AG10803 (cell line): Measurements from ENCODE around the gene GNB5.
"Not testable (repeated sequence)": the region's sequence is repeated elsewhere in the genome, so short reads cannot be mapped to it uniquely, and the experiment has no call there.

Experiments used
- DNase-seq: peaks from one replicate; pipeline ENCODE4 v3.0.0; 2010; ENCODE audit warnings: low read depth
- H3K4me3 ChIP-seq: 2 replicates; pipeline ENCODE4 v1.5.1; 2011; ENCODE audit warnings: mild to moderate bottlenecking, low read length, control low read depth
- TF ChIP-seq, protein P1 (sequence below): conservative IDR thresholded peaks from 2 replicates; pipeline ENCODE4 v1.5.1; 2011; ENCODE audit warnings: mild to moderate bottlenecking, low read length, control low read depth, inconsistent platforms

GNB5 gene

DNA sequence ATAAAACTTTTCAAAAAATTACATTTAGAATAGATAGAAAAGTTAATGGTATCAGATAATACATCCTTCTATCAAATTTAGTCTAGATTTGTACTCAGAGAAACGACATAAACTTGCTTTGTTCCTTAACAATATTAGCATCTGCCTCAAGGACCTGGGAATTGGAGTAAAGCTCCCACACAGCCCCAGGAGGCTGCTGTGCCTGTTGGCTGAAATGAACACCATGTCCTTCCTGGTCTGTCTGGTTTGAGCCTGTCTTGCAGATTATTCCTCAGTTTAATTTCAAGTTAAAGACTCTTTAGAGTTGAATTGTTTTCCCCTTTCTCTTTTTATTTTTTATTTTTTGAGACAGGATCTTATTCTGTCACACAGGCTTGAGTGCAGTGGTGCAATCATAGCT lies 19.4 kb downstream of the GNB5 start:
- H3K4me3 ChIP-seq, result no peak overlapping the region
- TF ChIP-seq, protein P1, sequence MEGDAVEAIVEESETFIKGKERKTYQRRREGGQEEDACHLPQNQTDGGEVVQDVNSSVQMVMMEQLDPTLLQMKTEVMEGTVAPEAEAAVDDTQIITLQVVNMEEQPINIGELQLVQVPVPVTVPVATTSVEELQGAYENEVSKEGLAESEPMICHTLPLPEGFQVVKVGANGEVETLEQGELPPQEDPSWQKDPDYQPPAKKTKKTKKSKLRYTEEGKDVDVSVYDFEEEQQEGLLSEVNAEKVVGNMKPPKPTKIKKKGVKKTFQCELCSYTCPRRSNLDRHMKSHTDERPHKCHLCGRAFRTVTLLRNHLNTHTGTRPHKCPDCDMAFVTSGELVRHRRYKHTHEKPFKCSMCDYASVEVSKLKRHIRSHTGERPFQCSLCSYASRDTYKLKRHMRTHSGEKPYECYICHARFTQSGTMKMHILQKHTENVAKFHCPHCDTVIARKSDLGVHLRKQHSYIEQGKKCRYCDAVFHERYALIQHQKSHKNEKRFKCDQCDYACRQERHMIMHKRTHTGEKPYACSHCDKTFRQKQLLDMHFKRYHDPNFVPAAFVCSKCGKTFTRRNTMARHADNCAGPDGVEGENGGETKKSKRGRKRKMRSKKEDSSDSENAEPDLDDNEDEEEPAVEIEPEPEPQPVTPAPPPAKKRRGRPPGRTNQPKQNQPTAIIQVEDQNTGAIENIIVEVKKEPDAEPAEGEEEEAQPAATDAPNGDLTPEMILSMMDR, result no peak
- no peak for DNase-seq

DNA sequence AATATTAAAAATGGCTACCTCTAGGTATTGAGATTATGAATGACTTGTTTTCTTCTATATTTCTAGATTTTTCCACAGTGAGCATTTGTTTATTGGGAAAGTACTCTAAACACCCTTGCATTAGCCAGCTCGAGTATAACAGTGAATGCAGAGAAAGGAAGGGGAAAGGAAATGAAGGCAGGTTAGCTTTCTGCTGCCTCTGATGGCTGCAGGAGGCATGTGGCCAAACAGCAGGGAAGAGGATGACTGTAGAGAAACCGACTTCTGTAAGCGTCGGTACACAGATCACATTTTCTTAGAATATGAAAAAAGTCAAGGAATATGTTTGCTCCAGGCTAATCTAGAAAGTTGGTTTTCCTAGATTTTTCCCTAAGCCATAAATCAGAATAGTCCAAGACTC lies 19.8 kb downstream of the GNB5 start:
- H3K4me3 ChIP-seq, result no peak overlapping the region
- DNase-seq, result no peak
- TF ChIP-seq, protein P1, result no peak

DNA sequence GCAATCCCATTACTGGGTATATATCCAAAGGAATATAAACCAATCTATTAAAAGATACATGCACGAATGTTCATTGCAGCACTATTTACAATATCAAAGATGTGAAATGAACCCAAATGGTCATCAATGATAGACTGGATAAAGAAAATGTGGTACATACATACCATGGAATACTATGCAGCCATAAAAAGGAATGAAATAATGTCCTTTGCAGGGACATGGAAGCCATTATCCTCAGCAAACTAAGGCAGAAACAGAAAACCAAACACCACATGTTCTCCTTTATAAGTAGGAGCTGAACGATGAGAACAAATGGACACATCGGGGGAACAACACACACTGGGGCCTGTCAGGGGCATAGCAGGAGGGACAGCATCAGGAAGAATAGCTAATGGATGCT lies 21.0 kb downstream of the GNB5 start:
- H3K4me3 ChIP-seq, DNase-seq: not testable (repeated sequence)

DNA sequence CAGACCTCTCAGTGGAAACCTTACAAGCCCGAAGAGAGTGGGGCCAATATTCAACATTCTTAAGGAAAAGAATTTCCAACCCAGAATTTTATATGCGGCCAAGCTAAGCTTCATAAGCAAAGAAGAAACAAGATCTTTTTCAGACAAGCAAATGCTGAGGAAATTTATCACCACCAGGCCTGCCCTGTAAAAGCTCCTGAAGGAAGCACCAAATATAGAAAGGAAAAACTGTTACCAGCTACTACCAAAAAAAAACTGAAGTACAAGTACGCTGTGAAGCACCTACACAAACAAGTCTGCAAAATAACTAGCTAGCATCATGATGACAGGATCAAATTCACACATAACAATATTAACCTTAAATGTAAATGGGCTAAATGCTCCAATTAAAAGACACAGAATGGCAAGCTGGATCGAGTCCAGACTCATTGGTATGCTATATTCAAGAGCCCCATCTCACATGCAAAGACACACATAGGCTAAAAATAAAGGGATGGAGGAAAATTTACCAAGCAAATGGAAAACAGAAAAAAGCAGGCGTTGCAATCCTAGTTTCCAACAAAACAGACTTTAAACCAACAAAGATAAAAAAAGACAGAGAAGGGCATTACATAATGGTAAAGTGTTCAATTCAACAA lies 25.6 kb downstream of the GNB5 start:
- not testable (repeated sequence) for DNase-seq, H3K4me3 ChIP-seq

DNA sequence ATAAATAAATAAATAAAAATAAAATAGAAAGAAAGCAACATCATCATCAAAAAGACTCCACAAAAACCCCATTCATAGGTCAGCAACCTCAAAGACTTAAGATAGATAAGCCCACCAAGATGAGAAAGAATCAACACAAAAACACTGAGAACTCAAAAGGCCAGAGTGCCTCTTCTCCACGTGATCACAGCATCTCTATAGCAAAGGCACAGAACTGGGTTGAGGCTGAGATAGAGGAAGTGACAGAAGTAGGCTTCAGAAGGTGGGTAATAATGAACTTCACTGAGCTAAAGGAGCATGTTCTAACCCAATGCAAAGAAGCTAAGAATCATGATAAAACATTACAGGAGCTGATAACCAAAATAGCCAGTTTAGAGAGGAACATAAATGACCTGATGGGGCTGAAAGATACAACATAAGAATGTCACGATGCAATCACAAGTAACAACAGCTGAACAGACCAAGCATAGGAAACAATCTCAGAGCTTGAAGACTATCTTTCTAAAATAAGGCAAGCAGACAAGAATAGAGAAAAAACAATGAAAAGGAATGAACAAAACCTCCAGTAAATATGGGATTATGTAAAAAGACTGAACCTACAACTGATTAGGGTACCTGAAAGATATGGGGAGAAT lies 26.4 kb downstream of the GNB5 start:
- DNase-seq, result peak; percentile 46
- TF ChIP-seq, protein P1, result no peak
- H3K4me3 ChIP-seq, result no peak overlapping the region

DNA sequence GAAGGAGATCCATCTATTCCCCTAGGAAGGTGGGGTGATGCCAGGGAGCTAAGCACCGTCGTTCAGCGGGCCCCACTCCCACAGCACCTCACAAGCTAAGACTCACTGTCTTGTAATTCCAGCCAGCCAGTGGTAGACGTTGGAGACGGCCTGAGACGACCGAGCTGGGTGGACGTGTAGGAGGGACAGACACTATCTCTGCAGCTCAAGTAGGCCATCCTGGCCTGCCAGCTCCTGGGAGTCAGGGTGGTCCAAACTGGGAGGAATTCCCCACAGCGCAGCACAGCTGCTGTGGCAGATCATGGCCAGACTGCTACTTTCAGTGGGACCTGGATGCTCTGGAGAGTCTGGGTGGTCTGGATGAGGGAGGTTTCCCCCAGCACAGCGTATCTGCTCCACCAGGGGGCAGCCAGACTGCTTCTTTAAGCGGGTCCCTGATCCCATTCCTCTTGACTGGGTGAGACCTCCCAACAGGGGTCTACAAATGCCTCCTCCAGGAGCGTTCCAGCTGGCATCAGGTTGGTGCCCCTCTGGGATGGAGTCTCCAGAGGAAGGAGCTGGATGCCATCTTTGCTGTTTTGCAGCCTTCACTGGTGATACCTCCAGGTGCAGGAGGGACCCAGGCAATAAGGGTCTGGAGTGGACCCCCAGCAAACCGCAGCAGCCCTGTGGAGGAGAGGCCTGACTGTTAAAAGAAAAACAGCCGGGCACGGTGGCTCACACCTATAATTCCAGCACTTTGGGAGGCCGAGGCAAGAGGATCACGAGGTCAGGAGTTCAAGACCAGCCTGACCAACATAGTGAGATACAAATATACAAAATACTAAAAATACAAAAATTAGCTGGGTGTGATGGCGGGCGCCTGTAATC lies 27.6 kb downstream of the GNB5 start:
- H3K4me3 ChIP-seq, result no peak overlapping the region
- TF ChIP-seq, protein P1, result peak; percentile 16; the same call in 1 of the 2 replicates
- no peak for DNase-seq

DNA sequence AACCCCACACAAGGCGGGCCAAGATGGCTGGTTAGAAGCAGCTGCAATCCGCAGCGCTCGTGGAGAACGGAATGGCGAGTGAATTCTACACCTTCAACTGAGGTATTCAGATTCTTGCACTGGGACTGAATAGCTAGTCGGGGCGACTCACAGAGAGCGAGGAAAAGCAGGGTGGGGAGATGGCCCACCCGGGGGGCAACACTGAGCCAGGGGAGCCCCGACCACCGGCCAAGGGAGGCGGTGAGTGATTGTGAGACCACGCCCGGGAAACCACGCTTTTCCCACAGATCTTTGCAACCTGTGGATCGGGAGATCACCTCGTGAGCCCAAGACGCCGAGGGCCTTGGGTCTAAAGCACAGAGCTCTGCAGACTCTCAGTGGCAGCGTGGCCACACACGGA lies 28.3 kb downstream of the GNB5 start:
- TF ChIP-seq, protein P1, result no peak
- no peak overlapping the region for H3K4me3 ChIP-seq
- no peak for DNase-seq

DNA sequence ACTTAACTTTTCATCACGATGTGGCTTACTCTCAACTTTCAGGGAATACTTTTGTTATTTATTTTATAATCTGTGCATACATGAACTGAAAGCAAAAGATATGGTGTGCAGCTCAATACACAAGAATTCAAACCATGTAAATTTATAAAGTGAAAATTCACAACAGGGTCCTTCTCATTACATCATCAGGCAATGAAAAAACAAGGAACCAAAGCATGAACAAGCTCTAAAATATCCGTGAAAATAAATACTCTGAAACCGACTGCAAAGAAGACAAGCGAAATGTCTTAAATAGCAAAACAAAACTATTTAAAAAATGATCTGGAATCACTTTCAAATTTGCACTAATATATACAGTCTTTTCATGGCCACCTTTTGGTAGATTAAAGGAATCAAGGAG lies 28.9 kb downstream of the GNB5 start:
- TF ChIP-seq, protein P1, result no peak
- H3K4me3 ChIP-seq, result no peak overlapping the region
- peak; percentile 15 for DNase-seq
